PC-9 (cell line): Measurements from ENCODE around the gene MPP2. TPM values are rescaled to one million over a fixed set of nuclear protein-coding genes. Genes with fewer than 3 reads are reported as not detected.
A peak's percentile ranks its signal among the peaks of the same experiment; 100 is the strongest.

Experiments
- BruUV-seq: library from RNA; stranded (reverse); fragments of 400-500 nt; replicated peaks from 2 replicates; lab custom pipeline; 2021; lab: Mats Ljungman, UMichigan
- CTCF ChIA-PET: fragments of 300-600 bp; sonication (Branson Sonifier 250); formaldehyde crosslinking; loops from one replicate; lab custom pipeline; 2022; ENCODE audit warnings: antibody characterized with exemption; lab: Charles Lee
- POLR2A ChIA-PET: fragments of 300-600 bp; sonication (Branson Sonifier 250); formaldehyde crosslinking; loops from one replicate; lab custom pipeline; 2022; ENCODE audit warnings: antibody characterized with exemption; ENCODE audit not compliant: unreplicated experiment; lab: Charles Lee
- DNase-seq, 2 experiments: peaks; one replicate each; pipeline versions ENCODE4 v3.0.0 to v3.0.0-alpha.2; 2015 to 2022; ENCODE audit warnings: mixed read lengths in 1 of 2
- H2AFZ ChIP-seq: fragments of 200-600 bp; sonication (generic); 2 replicates; pipeline ENCODE4 v1.8.1; 2017; ENCODE audit warnings: antibody characterized with exemption
- H3F3A ChIP-seq: fragments of 200-600 bp; sonication (generic); 2 replicates; pipeline ENCODE4 v1.8.1; 2017; ENCODE audit warnings: antibody characterized with exemption, mild to moderate bottlenecking, low read depth; ENCODE audit not compliant: insufficient read depth
- H3K27ac ChIP-seq: fragments of 200-600 bp; sonication (generic); 2 replicates; pipeline ENCODE4 v1.6.1; 2016; ENCODE audit warnings: mixed run types
- H3K27me3 ChIP-seq: fragments of 200-600 bp; sonication (generic); 2 replicates; pipeline ENCODE4 v1.6.1; 2016; ENCODE audit warnings: low read depth, mixed run types; ENCODE audit not compliant: insufficient read depth
- H3K36me3 ChIP-seq: fragments of 200-600 bp; sonication (generic); 2 replicates; pipeline ENCODE4 v1.6.1; 2016; ENCODE audit warnings: low read depth, mixed run types
- H3K4me1 ChIP-seq: fragments of 200-600 bp; sonication (generic); replicated peaks from 2 replicates; pipeline ENCODE4 v1.6.1; 2016; ENCODE audit warnings: mixed run types; ENCODE audit not compliant: insufficient read depth
- H3K4me2 ChIP-seq: fragments of 200-600 bp; sonication (generic); 2 replicates; pipeline ENCODE4 v1.6.1; 2017; ENCODE audit warnings: mixed run types
- H3K4me3 ChIP-seq: fragments of 200-600 bp; sonication (generic); 2 replicates; pipeline ENCODE4 v1.6.1; 2016; ENCODE audit warnings: mixed run types
- H3K79me2 ChIP-seq: fragments of 200-600 bp; sonication (generic); 2 replicates; pipeline ENCODE4 v1.6.1; 2017; ENCODE audit warnings: low read depth, mixed run types
- H3K9me2 ChIP-seq: fragments of 200-600 bp; sonication (generic); 2 replicates; pipeline ENCODE4 v1.8.1; 2017; ENCODE audit warnings: mild to moderate bottlenecking; ENCODE audit not compliant: insufficient read depth
- H3K9me3 ChIP-seq: fragments of 200-600 bp; sonication (generic); 2 replicates; pipeline ENCODE4 v1.8.1; 2016; ENCODE audit warnings: low read depth; ENCODE audit not compliant: insufficient read depth
- H4K20me1 ChIP-seq: fragments of 200-600 bp; sonication (generic); 2 replicates; pipeline ENCODE4 v1.8.1; 2017; ENCODE audit not compliant: insufficient read depth
- EZH2 ChIP-seq: fragments of 200-600 bp; sonication (generic); IDR thresholded peaks from 2 replicates; pipeline ENCODE4 v1.8.0; 2017; ENCODE audit warnings: antibody characterized with exemption, low read depth
- intact Hi-C: fragments of 100-400 bp; cut with micrococcal nuclease; formaldehyde crosslinking; loops from one replicate; pipeline ENCODE4 v1.10.0; 2022; ENCODE audit not compliant: unreplicated experiment
- total RNA-seq: library from RNA; stranded (reverse); gene quantifications from 2 replicates; pipeline ENCODE4 v1.2.3, GENCODE V29; 2021
- TF ChIP-seq, protein P1 (sequence below): fragments of 200-600 bp; sonication (generic); conservative IDR thresholded peaks from 2 replicates; pipeline ENCODE4 v1.6.1; 2017; ENCODE audit warnings: mixed run types, antibody characterized with exemption, mild to moderate bottlenecking, moderate library complexity

Gene MPP2
- total RNA-seq, 1 experiment from 2014 or later: 5.6 TPM

DNA sequence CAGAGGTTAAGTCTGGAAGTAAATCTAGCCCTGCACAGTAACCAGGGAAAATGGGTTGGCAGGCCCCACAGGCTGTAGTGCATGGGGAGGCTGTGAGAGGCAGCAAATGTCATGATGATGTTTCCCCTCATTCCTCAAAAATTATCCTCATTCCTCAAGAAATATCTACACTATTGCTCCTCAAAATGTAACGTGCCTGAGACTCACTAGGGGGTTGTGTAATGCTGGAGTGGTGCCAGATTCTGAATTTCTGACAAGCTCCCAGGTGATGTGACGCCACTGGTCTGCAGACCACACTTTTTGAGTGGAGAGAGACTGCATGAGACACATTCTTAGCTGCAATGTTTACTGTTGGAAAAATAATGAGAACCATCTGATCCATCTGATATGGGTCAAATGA lies 73.2 kb downstream of the MPP2 start:
- peaks cover 7% of the 10 kb centered on the region; the same call in 1 of the 2 replicates for H3K36me3 ChIP-seq
- H3K4me3 ChIP-seq: no peak overlapping the region
- H3K27ac ChIP-seq: no peak overlapping the region
- TSS peak; percentile 57 for BruUV-seq
- no peaks in the 10 kb centered on the region for H3K9me3 ChIP-seq
- no peaks in the 10 kb centered on the region for H4K20me1 ChIP-seq
- intact Hi-C loops: no loop called here
- no peaks in the 10 kb centered on the region for H3K9me2 ChIP-seq
- CTCF ChIA-PET: no interaction called here
- peak in 1 of 2 experiments; percentile 51 for DNase-seq
- H3K27me3 ChIP-seq: no peaks in the 10 kb centered on the region
- POLR2A ChIA-PET: interaction anchor here (0.5 kb wide), 1 partner anchor 21 kb away, joined by 4 read pairs; no protein-coding TSS in a partner anchor
- TF ChIP-seq EZH2: no peak
- TF ChIP-seq, protein P1, sequence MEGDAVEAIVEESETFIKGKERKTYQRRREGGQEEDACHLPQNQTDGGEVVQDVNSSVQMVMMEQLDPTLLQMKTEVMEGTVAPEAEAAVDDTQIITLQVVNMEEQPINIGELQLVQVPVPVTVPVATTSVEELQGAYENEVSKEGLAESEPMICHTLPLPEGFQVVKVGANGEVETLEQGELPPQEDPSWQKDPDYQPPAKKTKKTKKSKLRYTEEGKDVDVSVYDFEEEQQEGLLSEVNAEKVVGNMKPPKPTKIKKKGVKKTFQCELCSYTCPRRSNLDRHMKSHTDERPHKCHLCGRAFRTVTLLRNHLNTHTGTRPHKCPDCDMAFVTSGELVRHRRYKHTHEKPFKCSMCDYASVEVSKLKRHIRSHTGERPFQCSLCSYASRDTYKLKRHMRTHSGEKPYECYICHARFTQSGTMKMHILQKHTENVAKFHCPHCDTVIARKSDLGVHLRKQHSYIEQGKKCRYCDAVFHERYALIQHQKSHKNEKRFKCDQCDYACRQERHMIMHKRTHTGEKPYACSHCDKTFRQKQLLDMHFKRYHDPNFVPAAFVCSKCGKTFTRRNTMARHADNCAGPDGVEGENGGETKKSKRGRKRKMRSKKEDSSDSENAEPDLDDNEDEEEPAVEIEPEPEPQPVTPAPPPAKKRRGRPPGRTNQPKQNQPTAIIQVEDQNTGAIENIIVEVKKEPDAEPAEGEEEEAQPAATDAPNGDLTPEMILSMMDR: no peak
- H3K4me1 ChIP-seq: peaks cover 20% of the 10 kb centered on the region
- H3K79me2 ChIP-seq: peaks cover 8% of the 10 kb centered on the region; the same call in 1 of the 2 replicates
- no peak overlapping the region for H2AFZ ChIP-seq
- H3F3A ChIP-seq: peaks cover 24% of the 10 kb centered on the region
- H3K4me2 ChIP-seq: peak overlapping the region; percentile 84; the same call in 1 of the 2 replicates

DNA sequence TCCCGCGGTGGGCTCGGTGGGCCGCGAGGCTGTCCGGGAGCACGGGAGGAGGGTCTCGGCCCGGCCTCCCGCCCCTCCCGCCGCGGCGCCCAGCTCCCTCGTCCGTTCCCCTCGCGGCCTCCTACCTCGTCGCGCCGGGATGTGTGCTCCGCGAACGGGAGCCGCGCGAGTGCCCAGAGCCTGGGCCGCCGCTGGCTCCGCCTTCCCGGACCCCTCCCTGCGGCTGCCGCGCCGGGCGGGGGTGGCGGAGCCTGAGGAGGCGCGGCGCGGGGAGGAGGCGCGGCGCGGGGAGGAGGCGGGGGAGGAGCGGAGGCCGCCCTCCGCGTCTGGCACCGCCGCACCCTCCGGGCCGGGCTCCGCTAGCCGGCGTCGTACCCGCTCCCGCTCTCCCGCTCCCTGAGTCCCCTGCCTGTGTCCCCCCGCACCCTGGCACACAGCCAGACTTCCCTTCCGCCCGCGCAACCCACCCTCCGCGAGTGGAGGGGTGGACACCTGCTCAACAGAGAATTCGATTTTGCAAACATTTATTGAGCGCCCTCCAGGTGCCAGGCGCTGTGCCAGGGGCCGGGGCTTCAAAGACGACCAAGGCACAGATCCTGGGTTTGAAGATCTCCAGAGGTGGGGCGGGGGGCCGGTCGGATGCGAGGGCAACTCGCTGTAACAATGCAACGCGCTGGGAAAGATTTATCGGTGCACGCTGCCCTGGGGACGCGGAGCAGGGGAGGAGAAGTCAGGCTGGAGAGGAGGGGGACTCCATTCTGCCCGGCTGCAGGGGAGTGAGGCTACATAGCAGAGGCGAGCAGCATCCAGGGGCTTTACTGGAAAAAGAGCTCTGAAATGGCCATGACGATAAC lies 74.1 kb downstream of the MPP2 start, which contains the start of gene MPP3:
Gene MPP3 (minus strand): TSS at position 171 of the 854 bp plus-strand sequence. CDS start 1,240 bp downstream, outside the sequence.
- TF ChIP-seq, protein P1: no peak
- TF ChIP-seq EZH2: no peak
- H3K4me2 ChIP-seq: peak within 1 kb of the TSS; percentile 84
- no peaks in the 10 kb centered on the region for H3K9me2 ChIP-seq
- intact Hi-C loops: no loop called here
- no peaks in the 10 kb centered on the region for H4K20me1 ChIP-seq
- H3K79me2 ChIP-seq: peaks cover 8% of the 10 kb centered on the region; the same call in 1 of the 2 replicates
- POLR2A ChIA-PET: no interaction called here
- H3F3A ChIP-seq: peaks cover 17% of the 10 kb centered on the region; the same call in 1 of the 2 replicates
- CTCF ChIA-PET: no interaction called here
- 0 out of 2 replicates have a peak within 1 kb of the TSS, but pooled peaks have one; percentile 30 for H3K27ac ChIP-seq
- peaks cover 7% of the 10 kb centered on the region; the same call in 1 of the 2 replicates for H3K36me3 ChIP-seq
- H3K9me3 ChIP-seq: no peaks in the 10 kb centered on the region
- H3K4me1 ChIP-seq: peaks cover 11% of the 10 kb centered on the region
- no peaks in the 10 kb centered on the region for H3K27me3 ChIP-seq
- no TSS peak for BruUV-seq
- peak within 1 kb of the TSS; percentile 60 for H3K4me3 ChIP-seq
- DNase-seq: peak in 1 of 2 experiments; percentile 79
- peak within 1 kb of the TSS; percentile 65; the same call in 1 of the 2 replicates for H2AFZ ChIP-seq

DNA sequence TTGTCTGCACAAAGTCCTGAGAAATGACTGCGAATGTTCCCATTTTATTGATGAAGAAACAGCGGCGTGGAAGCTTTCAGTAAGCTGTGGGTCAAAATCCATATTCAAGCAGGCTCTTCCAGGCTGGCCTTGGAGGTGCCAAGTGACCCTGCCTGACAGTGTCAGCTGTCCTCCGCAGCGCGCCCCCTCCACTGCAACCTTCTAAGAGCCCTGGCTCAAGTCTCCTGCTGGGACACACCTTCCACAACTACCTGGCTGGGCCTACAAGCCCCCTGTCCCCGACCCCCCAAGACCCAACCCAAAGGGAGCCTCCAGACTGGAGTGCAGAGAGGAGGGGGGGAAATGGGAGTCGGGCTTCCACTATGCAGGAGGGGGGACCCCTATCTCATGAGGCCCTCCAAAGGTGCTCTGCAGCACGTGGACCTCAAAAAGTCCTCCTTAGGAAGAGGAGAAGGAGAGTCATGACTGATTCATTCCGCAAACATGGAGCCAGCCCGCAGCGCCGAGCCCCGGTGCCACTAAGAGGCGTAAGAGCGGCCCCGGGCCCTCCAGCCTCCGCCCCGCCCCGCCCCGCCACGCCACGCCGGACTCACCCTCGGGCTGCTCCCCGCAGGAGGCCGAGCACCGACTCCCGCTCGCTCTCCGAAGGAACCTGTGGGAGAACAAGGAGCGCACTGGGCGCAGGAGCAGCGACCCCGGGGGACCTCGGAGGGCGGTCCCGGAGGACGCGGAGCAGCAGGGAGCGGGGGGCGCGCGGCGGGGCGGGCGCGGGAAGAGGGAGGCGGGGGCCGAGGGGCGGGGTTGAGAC lies 75.0 kb downstream of the MPP2 start:
- no peaks in the 10 kb centered on the region for H3K9me2 ChIP-seq

More for the DNA sequence above, 75.0 kb downstream of the MPP2 start:
- H3K9me3 ChIP-seq: no peaks in the 10 kb centered on the region
- DNase-seq: peak; percentile 57 to 75
- intact Hi-C loops: no loop called here
- H3K4me2 ChIP-seq: peak overlapping the region; percentile 84
- POLR2A ChIA-PET: interaction anchor here (0.5 to 0.6 kb wide), 2 partner anchors 105 to 496 kb away, joined by 5 to 13 read pairs; no protein-coding TSS in a partner anchor
- CTCF ChIA-PET: no interaction called here
- TF ChIP-seq, protein P1: no peak
- TF ChIP-seq EZH2: no peak
- H3K79me2 ChIP-seq: peaks cover 8% of the 10 kb centered on the region; the same call in 1 of the 2 replicates
- peak overlapping the region; percentile 65; the same call in 1 of the 2 replicates for H2AFZ ChIP-seq
- peaks cover 7% of the 10 kb centered on the region; the same call in 1 of the 2 replicates for H3K36me3 ChIP-seq
- H4K20me1 ChIP-seq: no peaks in the 10 kb centered on the region
- peaks cover 10% of the 10 kb centered on the region for H3K4me1 ChIP-seq
- TSS peak; percentile 39 for BruUV-seq
- peaks cover 12% of the 10 kb centered on the region; the same call in 1 of the 2 replicates for H3F3A ChIP-seq
- H3K27me3 ChIP-seq: no peaks in the 10 kb centered on the region
- peak overlapping the region; percentile 60 for H3K4me3 ChIP-seq
- 0 out of 2 replicates have a peak overlapping the region, but pooled peaks have one; percentile 30 for H3K27ac ChIP-seq
